Activated naive CD8-positive, alpha-beta T cell treated with anti-CD3 and anti-CD28 coated beads, Interleukin-2, amount 10 ng/mL, durations not matched to agents 7 days and 5 days (primary cell): ENCODE measurements around the gene XPR1. TPM values are rescaled to one million over a fixed set of nuclear protein-coding genes. Genes with fewer than 3 reads are reported as not detected.

ENCODE experiments used
- ATAC-seq: fragments of 150-1000 bp; cut with Tn5 transposase; one replicate; pipeline ENCODE4 v1.10.0; 2021; ENCODE audit warnings: low read depth, moderate library complexity
- POLR2A ChIA-PET: fragments of 350-600 bp; sonication (Branson Sonifier 250); formaldehyde crosslinking; loops from one replicate; lab custom pipeline; 2021; ENCODE audit warnings: antibody characterized with exemption; lab: Charles Lee
- DNase-seq: peaks from one replicate; pipeline ENCODE4 v3.0.0; 2021
- H3K27ac Mint-ChIP-seq: one replicate; pipeline ENCODE4 v1.8.0; 2022; ENCODE audit warnings: mild to moderate bottlenecking, mixed read lengths
- H3K27me3 Mint-ChIP-seq: one replicate; pipeline ENCODE4 v1.8.0; 2022; ENCODE audit warnings: mild to moderate bottlenecking, moderate library complexity, mixed read lengths
- H3K36me3 Mint-ChIP-seq: one replicate; pipeline ENCODE4 v1.8.0; 2021; ENCODE audit warnings: mild to moderate bottlenecking, mixed read lengths
- H3K4me1 Mint-ChIP-seq: one replicate; pipeline ENCODE4 v1.8.0; 2021; ENCODE audit warnings: mixed read lengths
- H3K4me3 Mint-ChIP-seq: one replicate; pipeline ENCODE4 v1.8.0; 2022; ENCODE audit warnings: mild to moderate bottlenecking, moderate library complexity, mixed read lengths
- H3K9me3 Mint-ChIP-seq: one replicate; pipeline ENCODE4 v1.8.0; 2021; ENCODE audit warnings: mixed read lengths
- total RNA-seq, 2 experiments: library from RNA; stranded (reverse); gene quantifications; one replicate each; pipeline ENCODE4 v1.2.3, GENCODE V29; 2021

XPR1 gene
- total RNA-seq, 2 experiments from 2014 or later = 16.5 to 17.5 TPM

DNA sequence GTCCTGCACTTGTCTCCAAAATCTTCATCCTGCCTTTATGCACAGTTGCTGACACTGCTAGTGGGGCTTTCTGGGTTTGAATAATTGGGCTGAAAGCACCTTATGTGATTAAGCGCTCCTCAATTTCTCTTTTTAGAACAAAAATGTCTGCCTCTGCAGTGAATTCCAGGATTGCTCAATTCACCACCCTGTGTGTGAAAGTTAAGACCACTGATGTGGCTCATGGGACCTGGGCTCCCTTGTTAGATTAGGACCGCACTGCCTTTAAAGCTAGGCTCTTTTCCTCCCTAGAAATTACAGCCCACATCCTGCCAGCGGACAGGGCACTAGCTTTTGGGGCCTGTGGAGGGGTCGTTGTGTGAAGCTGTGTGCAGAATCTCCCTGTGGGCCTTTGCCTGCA is 299.7 kb downstream of the XPR1 start:
- H3K27ac Mint-ChIP-seq = no peak overlapping the region
- no peaks in the 10 kb centered on the region for H3K9me3 Mint-ChIP-seq
- DNase-seq = no peak
- no peak overlapping the region for H3K4me3 Mint-ChIP-seq
- POLR2A ChIA-PET = interaction anchor here (0.6 kb wide), 1 partner anchor 88 kb away, joined by 3 read pairs; no protein-coding TSS in a partner anchor
- ATAC-seq = no peak
- no peaks in the 10 kb centered on the region for H3K36me3 Mint-ChIP-seq
- peaks cover 2% of the 10 kb centered on the region for H3K27me3 Mint-ChIP-seq
- H3K4me1 Mint-ChIP-seq = peaks cover 5% of the 10 kb centered on the region

DNA sequence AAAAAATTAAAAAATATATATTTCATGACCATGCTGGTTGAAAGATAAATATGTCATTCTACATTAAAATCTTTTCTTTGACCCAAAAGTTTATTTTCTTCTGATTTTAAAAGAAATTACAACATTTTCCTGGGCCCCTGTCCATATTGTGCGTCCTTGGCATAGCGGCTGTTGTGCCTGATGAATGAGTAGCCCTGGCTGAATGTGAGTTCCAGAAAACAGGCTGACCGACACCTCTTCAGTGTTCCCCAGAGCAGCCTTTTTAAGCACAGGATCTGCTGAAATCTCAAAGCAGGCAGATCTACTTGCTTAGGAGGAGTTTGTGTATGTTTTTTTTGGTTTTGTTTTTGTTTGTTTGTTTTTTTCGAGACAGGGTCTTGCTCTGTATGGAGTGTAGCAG is 300.6 kb downstream of the XPR1 start:
- Mint-ChIP-seq H3K27me3 (peaks cover 2% of the 10 kb centered on the region), H3K36me3 (no peaks in the 10 kb centered on the region), H3K9me3 (no peaks in the 10 kb centered on the region), H3K4me1 (peaks cover 6% of the 10 kb centered on the region), H3K4me3 (no peak overlapping the region), H3K27ac (no peak overlapping the region)
- ATAC-seq (no peak), DNase-seq (no peak)
- POLR2A ChIA-PET = no interaction called here

DNA sequence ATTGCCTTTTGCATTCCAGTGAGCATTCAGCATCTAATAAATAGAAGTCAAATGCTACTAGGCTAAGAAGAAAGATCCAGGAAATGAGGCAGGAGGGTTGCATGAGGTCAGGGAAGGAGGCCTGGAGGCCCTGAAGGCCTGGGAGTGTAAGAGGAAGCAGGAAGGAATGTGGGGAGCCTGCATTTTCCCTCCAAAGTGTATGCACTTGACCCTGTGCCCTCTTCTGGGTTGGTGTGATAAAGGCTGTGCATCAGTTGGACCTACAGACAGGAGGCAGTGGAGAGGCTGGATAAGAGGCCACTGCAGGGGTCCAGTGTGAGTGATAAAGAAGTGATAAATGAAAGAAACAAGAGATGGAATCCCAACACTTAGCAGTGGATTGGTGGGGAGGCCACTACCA is 301.3 kb downstream of the XPR1 start:
- peaks cover 2% of the 10 kb centered on the region for H3K27me3 Mint-ChIP-seq
- H3K27ac Mint-ChIP-seq = no peak overlapping the region
- no peak overlapping the region for H3K4me3 Mint-ChIP-seq
- POLR2A ChIA-PET = no interaction called here
- DNase-seq = no peak
- H3K4me1 Mint-ChIP-seq = peaks cover 10% of the 10 kb centered on the region
- no peak for ATAC-seq
- no peaks in the 10 kb centered on the region for H3K9me3 Mint-ChIP-seq
- no peaks in the 10 kb centered on the region for H3K36me3 Mint-ChIP-seq

DNA sequence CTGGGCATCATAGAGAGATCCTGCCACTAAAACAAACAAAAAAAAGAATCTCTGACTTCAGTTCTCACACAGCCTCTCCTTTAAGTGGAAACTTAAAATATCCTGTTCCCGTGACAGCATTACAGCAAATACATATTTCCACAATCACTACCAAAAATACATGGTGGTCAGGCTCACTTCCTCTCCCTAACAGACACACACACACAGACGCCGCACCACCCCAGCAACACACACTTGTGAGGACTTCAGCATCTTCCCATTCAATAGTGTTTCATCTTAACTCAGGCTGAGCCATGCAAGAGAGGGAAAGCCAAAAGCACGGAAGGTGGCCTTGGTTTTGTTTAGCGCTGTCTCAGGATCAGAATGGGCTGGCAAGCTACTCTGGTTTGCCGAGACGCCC is 302.7 kb downstream of the XPR1 start:
- POLR2A ChIA-PET = no interaction called here
- DNase-seq = no peak

DNA sequence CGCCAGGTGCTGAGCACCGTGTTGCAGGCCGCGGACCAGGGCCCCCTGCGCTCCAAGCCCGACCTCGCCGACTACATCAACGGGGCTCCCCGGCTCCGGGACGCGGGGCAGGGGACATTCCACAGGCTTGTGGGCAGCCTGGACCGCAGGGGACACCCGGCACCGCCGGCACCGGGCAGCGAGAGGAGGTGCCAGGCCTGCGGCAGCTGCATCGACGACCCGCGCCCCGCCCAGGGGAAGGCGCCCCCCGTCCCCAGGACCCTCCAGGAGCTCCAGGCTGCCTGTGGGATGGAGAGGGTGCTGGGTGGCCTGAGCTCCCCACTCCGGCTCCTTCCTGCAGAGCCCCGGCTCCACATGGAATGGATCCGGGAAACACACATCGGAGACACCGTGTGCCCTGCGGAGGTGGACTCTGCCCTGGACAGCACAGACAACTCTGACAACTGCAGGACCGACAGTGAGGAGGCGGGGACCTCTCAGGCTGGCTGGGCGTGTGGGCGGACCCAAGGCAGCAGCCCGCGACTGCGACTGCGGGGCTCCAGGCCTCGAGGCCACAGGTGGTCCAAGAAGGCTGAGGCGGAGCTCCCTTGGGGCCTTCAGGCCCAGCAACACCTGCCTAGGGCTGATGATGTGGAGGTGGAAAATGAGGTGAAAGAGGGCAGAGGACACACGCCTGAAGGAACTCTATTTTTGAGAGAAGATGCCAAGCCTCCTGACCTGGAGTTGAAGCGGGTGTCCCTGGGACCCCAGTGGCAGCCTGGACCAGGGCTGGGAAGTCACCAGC is 303.7 kb downstream of the XPR1 start:
- DNase-seq (no peak), ATAC-seq (no peak)
- Mint-ChIP-seq H3K27ac (no peak overlapping the region), H3K4me3 (no peak overlapping the region), H3K4me1 (peaks cover 10% of the 10 kb centered on the region), H3K9me3 (no peaks in the 10 kb centered on the region), H3K27me3 (no peaks in the 10 kb centered on the region), H3K36me3 (no peaks in the 10 kb centered on the region)
- POLR2A ChIA-PET = no interaction called here

More for the DNA sequence above, 302.7 kb downstream of the XPR1 start:
- Mint-ChIP-seq H3K27ac (peak overlapping the region; percentile 9), H3K4me1 (peaks cover 10% of the 10 kb centered on the region), H3K9me3 (no peaks in the 10 kb centered on the region), H3K36me3 (no peaks in the 10 kb centered on the region), H3K27me3 (no peaks in the 10 kb centered on the region), H3K4me3 (peak overlapping the region; percentile 11)
- ATAC-seq = peak; percentile 40

DNA sequence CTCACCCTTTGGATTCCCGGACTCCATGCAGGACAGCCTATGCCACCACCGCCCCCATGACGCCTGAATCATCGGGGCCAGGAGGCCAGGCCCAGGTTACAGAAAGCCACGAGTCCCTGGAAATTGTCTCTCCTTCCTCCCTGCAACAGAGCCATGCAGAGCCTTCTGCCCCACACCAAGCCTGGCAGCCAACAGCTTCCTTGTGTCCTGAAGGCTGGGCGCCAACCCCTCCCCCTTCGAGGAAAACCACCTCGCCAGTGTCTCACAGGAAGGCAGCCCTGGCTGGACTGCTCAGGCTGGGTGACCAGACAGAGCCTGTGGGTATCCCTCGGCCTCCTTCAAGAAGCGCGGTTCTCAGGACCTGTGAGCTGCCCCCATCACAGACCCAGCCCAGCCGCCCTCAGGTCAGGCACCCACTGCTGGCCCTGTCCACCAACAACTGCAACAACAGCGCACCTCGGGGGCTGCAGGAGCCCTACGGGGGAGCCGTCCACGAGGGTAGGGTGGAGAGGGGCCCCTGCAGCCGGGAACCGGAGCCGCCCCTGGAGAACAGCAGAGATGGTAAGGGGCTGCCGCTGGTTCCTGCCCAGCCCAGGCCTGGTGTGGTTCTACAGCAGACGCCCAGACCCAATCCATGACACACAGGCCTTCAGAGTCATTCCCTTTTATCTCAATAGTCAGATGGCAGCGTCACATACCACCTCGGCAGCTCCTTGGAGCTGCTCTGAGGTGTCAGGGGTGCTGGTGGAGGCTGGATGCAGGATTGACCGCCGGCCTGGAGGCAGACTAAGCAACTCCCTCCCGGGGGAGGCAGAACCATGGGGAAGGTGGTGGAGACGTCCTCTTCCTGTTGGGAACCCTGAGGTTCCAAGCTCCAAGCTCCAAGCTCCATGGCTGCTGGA is 304.5 kb downstream of the XPR1 start:
- H3K27ac Mint-ChIP-seq = no peak overlapping the region
- H3K9me3 Mint-ChIP-seq = no peaks in the 10 kb centered on the region
- H3K27me3 Mint-ChIP-seq = no peaks in the 10 kb centered on the region
- POLR2A ChIA-PET = no interaction called here
- ATAC-seq = no peak
- DNase-seq = no peak
- H3K4me1 Mint-ChIP-seq = peaks cover 10% of the 10 kb centered on the region
- H3K4me3 Mint-ChIP-seq = no peak overlapping the region
- no peaks in the 10 kb centered on the region for H3K36me3 Mint-ChIP-seq

DNA sequence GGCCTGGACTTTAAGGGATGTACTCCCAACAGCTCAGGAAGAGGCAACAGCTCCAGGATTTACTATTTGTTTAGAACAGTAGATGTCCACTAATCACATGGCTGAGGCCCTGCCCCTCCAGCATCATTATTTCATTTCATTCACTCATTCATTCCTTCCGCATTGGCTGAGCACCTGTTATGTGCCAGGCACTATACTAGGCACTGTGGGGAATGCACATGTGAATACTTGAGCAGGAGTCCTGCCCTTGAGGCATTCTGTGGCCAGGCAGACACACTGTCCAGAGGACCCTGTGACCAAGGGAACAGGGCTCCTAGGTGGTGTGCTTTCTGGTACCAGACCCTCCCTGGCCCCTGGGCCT is 305.2 kb downstream of the XPR1 start:
- POLR2A ChIA-PET = no interaction called here
- no peak overlapping the region for H3K27ac Mint-ChIP-seq
- DNase-seq (no peak), ATAC-seq (no peak)
- no peak overlapping the region for H3K4me3 Mint-ChIP-seq
- no peaks in the 10 kb centered on the region for H3K36me3 Mint-ChIP-seq
- H3K27me3 Mint-ChIP-seq = no peaks in the 10 kb centered on the region
- H3K9me3 Mint-ChIP-seq = no peaks in the 10 kb centered on the region
- peaks cover 10% of the 10 kb centered on the region for H3K4me1 Mint-ChIP-seq

DNA sequence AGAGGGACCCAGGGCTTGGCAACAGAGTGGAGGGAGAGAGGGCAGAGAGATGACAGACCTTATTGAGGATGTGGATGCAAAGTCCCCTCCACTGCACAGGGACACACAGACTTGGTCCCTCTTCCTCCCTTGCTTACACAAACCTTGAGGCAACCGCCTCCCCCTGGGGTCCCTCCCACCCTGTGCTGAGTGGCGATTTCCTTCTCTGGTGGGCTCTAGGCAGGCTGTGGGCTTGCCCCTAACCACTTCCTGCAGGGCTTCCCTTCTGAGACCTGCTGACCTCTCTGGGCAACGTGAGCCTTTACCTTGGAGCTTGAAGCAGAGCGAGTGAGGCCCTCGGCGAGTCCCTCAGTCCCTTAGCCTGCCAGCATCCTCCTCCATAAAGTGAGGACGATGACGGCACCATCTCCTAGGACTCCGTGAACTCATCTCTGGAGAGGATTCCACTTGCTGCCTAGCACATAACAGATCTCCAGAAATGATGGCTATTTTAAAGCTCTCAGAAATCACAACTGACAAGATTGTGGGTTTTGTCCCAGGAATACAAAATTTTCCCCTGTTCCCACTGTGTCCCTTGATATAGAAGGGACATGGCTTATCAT is 305.9 kb downstream of the XPR1 start:
- DNase-seq = no peak
- H3K27me3 Mint-ChIP-seq = no peaks in the 10 kb centered on the region
- POLR2A ChIA-PET = no interaction called here
- H3K4me3 Mint-ChIP-seq = no peak overlapping the region
- H3K27ac Mint-ChIP-seq = no peak overlapping the region
- ATAC-seq = peak; percentile 24
- H3K4me1 Mint-ChIP-seq = peaks cover 10% of the 10 kb centered on the region
- no peaks in the 10 kb centered on the region for H3K9me3 Mint-ChIP-seq
- no peaks in the 10 kb centered on the region for H3K36me3 Mint-ChIP-seq

DNA sequence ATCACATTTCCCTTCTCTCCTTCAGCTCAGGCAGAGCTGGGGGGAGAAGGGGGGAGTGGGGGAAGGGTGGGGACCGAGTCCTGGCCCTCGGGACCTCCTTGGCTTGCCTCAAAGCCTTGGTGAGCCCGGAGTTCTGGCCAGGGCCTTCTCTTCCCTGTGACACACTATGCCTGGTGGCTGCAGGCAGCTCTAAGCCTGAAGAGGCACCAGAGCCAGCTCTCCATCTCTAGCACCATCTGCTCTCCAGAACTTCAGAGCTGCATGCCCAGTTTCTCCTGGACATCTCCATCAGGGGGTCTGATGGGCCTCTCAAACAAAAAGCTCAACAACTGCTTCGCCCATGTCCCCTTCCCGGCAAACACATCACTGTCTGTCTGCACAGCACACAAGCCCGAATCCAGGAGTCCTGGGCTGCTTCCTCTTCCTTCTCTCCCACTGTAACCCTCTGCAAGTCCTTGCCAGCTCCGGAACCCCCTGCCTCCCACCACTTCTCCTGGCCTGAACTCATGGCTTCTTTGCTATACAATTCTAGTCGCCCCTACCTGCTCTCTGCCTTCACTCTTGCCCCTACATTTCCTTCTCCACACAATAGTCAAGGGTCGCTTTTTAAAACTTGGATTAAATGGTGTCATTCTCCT is 307.4 kb downstream of the XPR1 start:
- no peak for DNase-seq
- Mint-ChIP-seq H3K36me3 (peaks cover 3% of the 10 kb centered on the region), H3K27ac (no peak overlapping the region), H3K27me3 (no peaks in the 10 kb centered on the region), H3K4me1 (peaks cover 10% of the 10 kb centered on the region), H3K9me3 (peaks cover under 1% of the 10 kb centered on the region), H3K4me3 (no peak overlapping the region)
- no peak for ATAC-seq
- POLR2A ChIA-PET = no interaction called here

DNA sequence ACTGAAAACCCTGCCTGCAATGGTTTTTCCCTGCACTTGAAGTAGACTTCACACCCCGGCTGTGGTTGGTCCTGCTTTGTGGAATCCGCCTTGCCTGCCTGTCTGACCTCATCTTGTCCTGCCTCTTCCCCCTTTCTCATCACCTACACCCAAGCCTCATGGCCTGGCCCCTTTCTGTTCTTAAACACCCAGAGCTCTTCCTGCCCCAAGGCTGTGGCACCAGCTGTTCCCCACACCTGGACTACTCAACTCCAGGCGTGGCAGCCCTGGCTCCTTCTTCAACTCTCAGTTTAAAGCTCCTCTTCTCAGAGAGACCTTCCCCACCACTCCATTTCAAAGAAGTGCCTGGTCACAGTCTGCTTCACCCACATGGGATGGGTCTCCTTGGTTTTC is 307.9 kb downstream of the XPR1 start:
- H3K4me1 Mint-ChIP-seq = peaks cover 5% of the 10 kb centered on the region
- peaks cover 3% of the 10 kb centered on the region for H3K9me3 Mint-ChIP-seq
- H3K27ac Mint-ChIP-seq = no peak overlapping the region
- H3K36me3 Mint-ChIP-seq = peaks cover 6% of the 10 kb centered on the region
- H3K4me3 Mint-ChIP-seq = no peak overlapping the region
- DNase-seq (no peak), ATAC-seq (no peak)
- H3K27me3 Mint-ChIP-seq = no peaks in the 10 kb centered on the region
- POLR2A ChIA-PET = no interaction called here

Other genes with a start within 250 kb of the XPR1 start
- 10 to 100 TPM; 45.7 to 49.3 TPM for gene ACBD6, start 129.4 kb upstream of the XPR1 start, total RNA-seq
- not detected for gene OVAAL, start 73.1 kb upstream of the XPR1 start, total RNA-seq